HG03108 (cell line): ENCODE data around the gene TMEM171.
A peak's percentile ranks its signal among the peaks of the same experiment; 100 is the strongest.

Experiments used
- ATAC-seq: cut with Tn5 transposase; IDR thresholded peaks from one replicate; pipeline ENCODE4 v1.9.1; 2021; ENCODE audit warnings: moderate library complexity; ENCODE audit not compliant: unreplicated experiment

Gene TMEM171

GRCh38 chr5:73151766-73152410 lies 31.5 kb downstream of the TMEM171 start:
- no peak for ATAC-seq

GRCh38 chr5:73152411-73153388 lies 32.3 kb downstream of the TMEM171 start:
- ATAC-seq, result no peak

- ATAC-seq, result no peak
Measured at GRCh38 chr5:73153513-73153912, 33.1 kb downstream of the TMEM171 start.

GRCh38 chr5:73154208-73155006 lies 34.0 kb downstream of the TMEM171 start:
- no peak for ATAC-seq

- no peak for ATAC-seq
Measured at GRCh38 chr5:73155271-73156222, 35.2 kb downstream of the TMEM171 start.

- no peak for ATAC-seq
Measured at GRCh38 chr5:73157414-73158303, 37.3 kb downstream of the TMEM171 start.

GRCh38 chr5:73158313-73158712 lies 37.9 kb downstream of the TMEM171 start:
- ATAC-seq, result no peak

GRCh38 chr5:73160239-73160671 lies 39.9 kb downstream of the TMEM171 start:
- peak; percentile 79 for ATAC-seq

GRCh38 chr5:73170522-73170921 lies 50.1 kb downstream of the TMEM171 start:
- no peak for ATAC-seq

- ATAC-seq, result no peak
Measured at GRCh38 chr5:73171495-73171894, 51.1 kb downstream of the TMEM171 start.

- no peak for ATAC-seq
Measured at GRCh38 chr5:73172951-73173350, 52.6 kb downstream of the TMEM171 start, which contains the start of gene TMEM174. Gene TMEM174 (plus strand): TSS chr5:73173193. CDS start chr5:73173244, 51 bp downstream.

GRCh38 chr5:73174100-73174815 lies 53.9 kb downstream of the TMEM171 start:
- ATAC-seq, result no peak

- no peak for ATAC-seq
Measured at GRCh38 chr5:73176250-73176649, 55.9 kb downstream of the TMEM171 start.

GRCh38 chr5:73178265-73178664 lies 57.9 kb downstream of the TMEM171 start:
- ATAC-seq, result no peak

GRCh38 chr5:73179730-73180129 lies 59.4 kb downstream of the TMEM171 start:
- no peak for ATAC-seq

GRCh38 chr5:73180566-73180965 lies 60.2 kb downstream of the TMEM171 start:
- no peak for ATAC-seq
